Endothelial cell of umbilical vein (primary cell): ENCODE data around the gene TMEM209. TPM values are rescaled to one million over a fixed set of nuclear protein-coding genes. Genes with fewer than 3 reads are reported as not detected.

Source experiments
- BruUV-seq: library from RNA; stranded (reverse); fragments of 400-500 nt; replicated peaks from 2 replicates; lab custom pipeline; 2021; lab: Mats Ljungman, UMichigan
- CTCF ChIA-PET: fragments of 300-600, 350-600 bp; sonication (Branson Sonifier 250); formaldehyde crosslinking; loops from one replicate; lab custom pipeline; 2021; ENCODE audit warnings: antibody characterized with exemption, inconsistent platforms; lab: Charles Lee
- POLR2A ChIA-PET: fragments of 300-600, 350-600 bp; sonication (Branson Sonifier 250); formaldehyde crosslinking; loops from one replicate; lab custom pipeline; 2021; ENCODE audit warnings: antibody characterized with exemption, inconsistent platforms; lab: Charles Lee
- DNase-seq: peaks from one replicate; pipeline ENCODE4 v3.0.0-alpha.2; 2011; ENCODE audit warnings: low read depth, low spot score
- FAIRE-seq: peaks from 2 replicates; lab custom pipeline; 2011; peaks lifted over from hg19 to GRCh38; lab: Jason Lieb, UNC
- H2AFZ ChIP-seq: 2 replicates; pipeline ENCODE4 v1.6.0; 2012; ENCODE audit warnings: low read depth, low read length, control low read depth, inconsistent platforms
- H3K27ac ChIP-seq: 2 replicates; pipeline ENCODE4 v1.5.1; 2011; ENCODE audit warnings: low read depth, mild to moderate bottlenecking, control low read depth, low read length, moderate library complexity; ENCODE audit not compliant: insufficient read depth
- H3K27me3 ChIP-seq, 2 experiments: 2 replicates each; pipeline versions ENCODE4 v1.6.0 to v1.6.1; 2011; ENCODE audit warnings: low read length in 2 of 2, mixed read lengths in 1 of 2; ENCODE audit not compliant: control insufficient read depth in 2 of 2, insufficient read depth in 2 of 2
- H3K36me3 ChIP-seq, 2 experiments: 2 replicates in 1 of 2; 3 replicates in 1 of 2; pipeline ENCODE4 v1.5.1; 2011; ENCODE audit warnings: low read length in 2 of 2, mild to moderate bottlenecking in 1 of 2, moderate library complexity in 1 of 2; ENCODE audit not compliant: control insufficient read depth in 2 of 2, insufficient read depth in 2 of 2; ENCODE audit errors: extremely low read depth in 1 of 2
- H3K4me1 ChIP-seq: 3 replicates; pipeline ENCODE4 v1.5.1; 2011; ENCODE audit warnings: mild to moderate bottlenecking, low read length; ENCODE audit not compliant: control insufficient read depth, insufficient read depth; ENCODE audit errors: extremely low read depth
- H3K4me2 ChIP-seq: 2 replicates; pipeline ENCODE4 v1.6.1; 2011; ENCODE audit warnings: low read length, control low read depth, mixed read lengths; ENCODE audit not compliant: insufficient read depth
- H3K4me3 ChIP-seq, 3 experiments: fragments of 200-600 bp in 1 of 3; sonication (generic), shearing (Covaris generic) in 1 of 3; replicated peaks in 1 of 3; 2 replicates each; pipeline ENCODE4 v1.5.1; 2011 to 2016; ENCODE audit warnings: control low read depth in 3 of 3, low read length in 3 of 3, mild to moderate bottlenecking in 2 of 3, inconsistent platforms in 1 of 3, low read depth in 1 of 3, moderate library complexity in 1 of 3; ENCODE audit not compliant: insufficient read depth in 1 of 3
- H3K79me2 ChIP-seq: 2 replicates; pipeline ENCODE4 v1.6.0; 2012; ENCODE audit warnings: low read length, inconsistent platforms; ENCODE audit not compliant: control insufficient read depth, insufficient read depth
- H3K9ac ChIP-seq: replicated peaks from 2 replicates; pipeline ENCODE3; 2011; ENCODE audit warnings: low read length, control low read depth; ENCODE audit not compliant: insufficient read depth; ENCODE audit errors: extremely low read depth
- H3K9me1 ChIP-seq: replicated peaks from 3 replicates; pipeline ENCODE4 v1.6.0; 2011; ENCODE audit warnings: mild to moderate bottlenecking, low read length; ENCODE audit not compliant: control insufficient read depth, insufficient read depth; ENCODE audit errors: extremely low read depth
- H3K9me3 ChIP-seq: replicated peaks from 2 replicates; pipeline ENCODE4 v1.5.1; 2012; ENCODE audit warnings: low read length, inconsistent platforms; ENCODE audit not compliant: control insufficient read depth, insufficient read depth
- H4K20me1 ChIP-seq: replicated peaks from 2 replicates; pipeline ENCODE3; 2011; ENCODE audit warnings: mild to moderate bottlenecking, low read length; ENCODE audit not compliant: control insufficient read depth, insufficient read depth; ENCODE audit errors: extremely low read depth
- CTCF ChIP-seq, 2 donors: IDR thresholded peaks; 1 replicate in 1 of 2; 2 replicates in 1 of 2; pipeline ENCODE4 v1.5.1; 2011; ENCODE audit warnings: low read length in 2 of 2, mild to moderate bottlenecking in 2 of 2, moderate library complexity in 2 of 2, control low read depth in 1 of 2, inconsistent platforms in 1 of 2, low read depth in 1 of 2; ENCODE audit not compliant: insufficient read depth in 1 of 2; ENCODE audit errors: extremely low read depth in 1 of 2
- EZH2 ChIP-seq: IDR thresholded peaks from 2 replicates; pipeline ENCODE4 v1.6.1; 2012; ENCODE audit warnings: borderline replicate concordance, low read depth, mild to moderate bottlenecking, moderate library complexity, low read length, inconsistent platforms; ENCODE audit not compliant: severe bottlenecking
- FOS ChIP-seq: IDR thresholded peaks from 2 replicates; pipeline ENCODE4 v1.6.1; 2011; ENCODE audit warnings: mild to moderate bottlenecking, low read length, moderate library complexity, borderline replicate concordance; ENCODE audit not compliant: insufficient read depth
- GATA2 ChIP-seq: IDR thresholded peaks from 2 replicates; pipeline ENCODE4 v1.7.0; 2011; ENCODE audit warnings: low read depth, mild to moderate bottlenecking, moderate library complexity, mixed read lengths, low read length; ENCODE audit not compliant: insufficient read length, insufficient read depth
- JUN ChIP-seq: IDR thresholded peaks from 2 replicates; pipeline ENCODE4 v1.6.1; 2011; ENCODE audit warnings: borderline replicate concordance, low read depth; ENCODE audit not compliant: insufficient read length, insufficient read depth
- MAX ChIP-seq: IDR thresholded peaks from 2 replicates; pipeline ENCODE4 v1.6.1; 2011; ENCODE audit not compliant: insufficient read depth, insufficient read length
- MYC ChIP-seq: IDR thresholded peaks from one replicate; pipeline ENCODE4 v1.6.1; 2011; ENCODE audit warnings: mild to moderate bottlenecking, low read depth, low read length
- POLR2A ChIP-seq: IDR thresholded peaks from 2 replicates; pipeline ENCODE4 v1.6.1; 2012; ENCODE audit warnings: low read depth, mild to moderate bottlenecking, control low read depth, low read length
- POLR2AphosphoS5 ChIP-seq: IDR thresholded peaks from 2 replicates; pipeline ENCODE4 v1.6.1; 2012; ENCODE audit warnings: low read depth, mild to moderate bottlenecking, control low read depth, low read length, moderate library complexity; ENCODE audit not compliant: insufficient read depth
- dilution Hi-C: fragments of 300-500 bp; cut with MboI; formaldehyde crosslinking; loops from one replicate; pipeline ENCODE4 v1.15.0; 2019; ENCODE audit warnings: low sequenced_read_pairs; ENCODE audit not compliant: extremely low pct_ligation_motif_present
- intact Hi-C: fragments of 100-400 bp; cut with micrococcal nuclease; formaldehyde crosslinking; loops from one replicate; pipeline ENCODE4 v1.10.0; 2022
- polyA plus RNA-seq, 4 experiments: library from polyadenylated mRNA; depleted of rRNA in 3 of 4; stranded (reverse) in 3 of 4; unstranded in 1 of 4; fragments of >200 nt; gene quantifications; 2 replicates each; pipeline versions ENCODE4 v1.2.1 to v1.2.3, GENCODE V29; 2011 to 2012; ENCODE audit warnings: missing spikeins in 1 of 4
- total RNA-seq: library from RNA; stranded (reverse); gene quantifications from 2 replicates; pipeline ENCODE4 v1.2.3, GENCODE V29; 2021

TMEM209 gene
- total and polyA plus RNA-seq, 2 donors (not counting 3 experiments of a cell fraction or from before 2014, with no cell fraction given), result 13.0 to 16.6 TPM

- H3K27me3 ChIP-seq, result no peaks in the 10 kb centered on the region
- H3K79me2 ChIP-seq, result no peaks in the 10 kb centered on the region
- H3K9ac ChIP-seq, result no peak overlapping the region
- no peaks in the 10 kb centered on the region for H3K9me1 ChIP-seq
- DNase-seq (no peak), FAIRE-seq (no peak)
- H4K20me1 ChIP-seq, result no peaks in the 10 kb centered on the region
- ChIA-PET POLR2A (no interaction called here), CTCF (no interaction called here)
- H3K27ac ChIP-seq, result no peak overlapping the region
- no peak overlapping the region for H3K4me2 ChIP-seq
- no peak overlapping the region for H3K4me3 ChIP-seq
- dilution Hi-C loops, result no loop called here
- H2AFZ ChIP-seq, result no peak overlapping the region
- no peaks in the 10 kb centered on the region for H3K36me3 ChIP-seq
- TF ChIP-seq POLR2AphosphoS5, result no peak
- no peak for TF ChIP-seq MAX
- H3K9me3 ChIP-seq, result no peaks in the 10 kb centered on the region
- H3K4me1 ChIP-seq, result peaks cover 2% of the 10 kb centered on the region
- BruUV-seq, result no TSS peak
- intact Hi-C loops, result no loop called here
These were observed 53.4 kb downstream of the TMEM209 start for GRCh38 chr7:130151591-130152492.

GRCh38 chr7:130150587-130150986 is 54.6 kb downstream of the TMEM209 start:
- BruUV-seq, result no TSS peak
- no peaks in the 10 kb centered on the region for H3K36me3 ChIP-seq
- no peak for TF ChIP-seq POLR2AphosphoS5
- no peak for TF ChIP-seq JUN
- no peak for TF ChIP-seq MAX
- TF ChIP-seq MYC, result no peak
- TF ChIP-seq FOS, result no peak
- TF ChIP-seq POLR2A, result no peak
- no peak for TF ChIP-seq GATA2
- no peak for TF ChIP-seq EZH2
- no peak for TF ChIP-seq CTCF (IDR thresholded peaks at IDR 0.05; ENCODE audit: extremely low read depth in 1 of 2, insufficient read depth in 1 of 2, low read depth in 1 of 2, low read length in 2 of 2)
- H4K20me1 ChIP-seq, result no peaks in the 10 kb centered on the region
- no peak overlapping the region for H3K4me2 ChIP-seq
- DNase-seq, result no peak
- intact Hi-C loops, result no loop called here
- no peak overlapping the region for H3K9ac ChIP-seq
- no peak overlapping the region for H2AFZ ChIP-seq
- FAIRE-seq, result no peak
- no peak overlapping the region for H3K4me3 ChIP-seq
- no peaks in the 10 kb centered on the region for H3K9me3 ChIP-seq
- CTCF ChIA-PET, result no interaction called here
- dilution Hi-C loops, result no loop called here
- POLR2A ChIA-PET, result interaction anchor here (0.7 kb wide), 1 partner anchor 17 kb away, joined by 4 read pairs; no protein-coding TSS in a partner anchor
- peaks cover 2% of the 10 kb centered on the region for H3K4me1 ChIP-seq
- no peaks in the 10 kb centered on the region for H3K9me1 ChIP-seq
- no peak overlapping the region for H3K27ac ChIP-seq
- no peaks in the 10 kb centered on the region for H3K27me3 ChIP-seq
- no peaks in the 10 kb centered on the region for H3K79me2 ChIP-seq
